GM12874 (cell line): ENCODE results near the gene C10orf53.

ENCODE experiments used
- TF ChIP-seq, protein P1 (sequence below): IDR thresholded peaks from 2 replicates; pipeline ENCODE4 v1.5.1; 2011; ENCODE audit warnings: low read depth, mild to moderate bottlenecking, control low read depth, low read length, moderate library complexity; ENCODE audit not compliant: insufficient read depth

The C10orf53 gene

DNA sequence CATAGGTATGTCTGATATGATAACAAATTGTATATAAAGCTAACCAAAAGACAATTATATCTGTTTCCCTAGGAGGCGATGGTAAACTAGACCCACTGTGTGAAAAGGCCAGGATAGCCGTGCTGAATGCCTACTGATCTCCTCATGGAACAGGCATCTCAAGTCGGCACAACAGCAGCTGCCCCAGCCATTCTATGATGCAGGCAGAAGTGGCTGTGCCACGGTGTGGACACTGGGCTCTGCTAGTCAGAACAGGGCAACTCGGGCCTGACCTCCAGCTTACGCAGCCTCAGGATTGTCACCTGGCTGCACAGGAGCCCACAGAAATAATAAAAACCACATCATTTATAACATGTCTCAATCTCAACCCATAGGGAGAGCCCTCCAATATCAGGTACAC lies 15.0 kb downstream of the C10orf53 start:
- TF ChIP-seq, protein P1, sequence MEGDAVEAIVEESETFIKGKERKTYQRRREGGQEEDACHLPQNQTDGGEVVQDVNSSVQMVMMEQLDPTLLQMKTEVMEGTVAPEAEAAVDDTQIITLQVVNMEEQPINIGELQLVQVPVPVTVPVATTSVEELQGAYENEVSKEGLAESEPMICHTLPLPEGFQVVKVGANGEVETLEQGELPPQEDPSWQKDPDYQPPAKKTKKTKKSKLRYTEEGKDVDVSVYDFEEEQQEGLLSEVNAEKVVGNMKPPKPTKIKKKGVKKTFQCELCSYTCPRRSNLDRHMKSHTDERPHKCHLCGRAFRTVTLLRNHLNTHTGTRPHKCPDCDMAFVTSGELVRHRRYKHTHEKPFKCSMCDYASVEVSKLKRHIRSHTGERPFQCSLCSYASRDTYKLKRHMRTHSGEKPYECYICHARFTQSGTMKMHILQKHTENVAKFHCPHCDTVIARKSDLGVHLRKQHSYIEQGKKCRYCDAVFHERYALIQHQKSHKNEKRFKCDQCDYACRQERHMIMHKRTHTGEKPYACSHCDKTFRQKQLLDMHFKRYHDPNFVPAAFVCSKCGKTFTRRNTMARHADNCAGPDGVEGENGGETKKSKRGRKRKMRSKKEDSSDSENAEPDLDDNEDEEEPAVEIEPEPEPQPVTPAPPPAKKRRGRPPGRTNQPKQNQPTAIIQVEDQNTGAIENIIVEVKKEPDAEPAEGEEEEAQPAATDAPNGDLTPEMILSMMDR, result no peak

DNA sequence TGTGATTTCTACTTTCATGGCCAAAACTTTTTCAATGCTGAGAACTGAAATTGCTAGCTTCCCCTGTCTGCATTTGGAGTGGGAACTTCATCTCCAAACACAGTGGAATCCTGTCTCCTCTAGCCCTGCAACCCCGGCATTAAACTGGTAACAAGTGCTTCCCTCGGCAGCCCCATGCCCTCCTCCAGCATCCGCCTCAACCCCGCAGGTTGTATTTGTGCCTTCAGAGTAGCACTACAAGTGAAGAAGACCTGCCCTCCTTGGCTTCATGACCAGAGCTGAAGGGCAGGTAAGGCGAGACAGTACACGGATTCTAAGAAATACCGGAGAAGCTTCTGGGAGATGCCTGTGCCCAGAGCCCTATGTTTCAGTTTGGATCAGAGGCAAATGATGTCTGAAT lies 16.9 kb downstream of the C10orf53 start:
- TF ChIP-seq, protein P1, result no peak

DNA sequence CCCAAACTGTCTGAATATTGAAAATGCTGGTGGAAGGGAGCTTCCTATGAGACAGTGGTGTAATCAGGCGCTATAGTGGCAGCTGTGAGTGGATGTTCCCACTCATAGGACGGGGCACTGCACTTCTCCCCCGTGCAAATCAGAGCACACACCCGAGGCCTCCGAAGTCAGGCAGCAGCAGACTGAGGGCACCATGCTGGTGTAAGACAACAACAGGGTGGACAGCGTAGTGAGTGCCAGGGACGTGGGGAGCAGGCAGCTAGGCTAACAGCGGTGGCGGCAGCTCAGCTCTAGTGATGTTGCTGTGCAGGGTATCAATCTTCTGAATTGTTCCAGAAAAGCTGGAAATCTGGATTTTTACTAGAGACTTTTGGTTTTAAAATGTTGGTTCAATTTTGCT lies 19.2 kb downstream of the C10orf53 start:
- TF ChIP-seq, protein P1, result no peak

DNA sequence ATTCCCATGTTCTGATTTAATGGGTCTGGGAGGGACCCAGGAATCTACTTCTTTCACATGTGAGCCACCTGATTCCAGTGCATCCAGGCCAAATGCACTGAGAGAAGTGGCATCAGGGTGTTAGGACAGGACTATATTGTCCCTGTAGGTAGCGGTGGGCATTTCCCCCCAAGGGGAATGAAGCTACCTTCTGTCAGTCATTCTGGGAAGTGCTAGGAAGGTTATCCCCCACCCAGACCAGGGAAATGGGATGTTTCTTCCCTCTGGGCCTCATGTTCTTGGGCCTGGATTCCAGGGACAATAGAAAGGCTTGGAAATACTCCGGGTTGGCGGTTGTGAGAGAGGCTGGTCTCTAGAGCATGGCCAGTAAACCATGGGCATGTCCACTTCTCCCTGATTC lies 20.8 kb downstream of the C10orf53 start:
- TF ChIP-seq, protein P1, result no peak

DNA sequence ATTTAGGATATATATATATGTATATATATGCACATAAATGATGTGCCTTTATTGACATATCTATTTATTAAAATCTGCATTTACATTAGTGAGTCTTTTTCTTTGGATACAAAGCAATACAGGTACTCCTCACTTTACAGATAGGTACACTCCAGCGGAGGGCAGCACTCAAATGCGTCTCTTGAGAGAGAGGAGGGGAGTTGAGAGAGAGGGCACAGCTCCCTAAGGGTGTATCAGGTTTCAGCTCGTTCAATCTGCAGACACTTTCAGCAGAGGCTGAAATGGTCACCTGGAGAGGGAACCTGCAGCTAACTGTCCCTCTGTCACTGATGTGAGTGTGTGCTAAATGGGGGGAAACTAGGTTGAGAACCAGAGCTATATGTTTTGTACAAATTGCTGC lies 21.5 kb downstream of the C10orf53 start:
- TF ChIP-seq, protein P1, result no peak

DNA sequence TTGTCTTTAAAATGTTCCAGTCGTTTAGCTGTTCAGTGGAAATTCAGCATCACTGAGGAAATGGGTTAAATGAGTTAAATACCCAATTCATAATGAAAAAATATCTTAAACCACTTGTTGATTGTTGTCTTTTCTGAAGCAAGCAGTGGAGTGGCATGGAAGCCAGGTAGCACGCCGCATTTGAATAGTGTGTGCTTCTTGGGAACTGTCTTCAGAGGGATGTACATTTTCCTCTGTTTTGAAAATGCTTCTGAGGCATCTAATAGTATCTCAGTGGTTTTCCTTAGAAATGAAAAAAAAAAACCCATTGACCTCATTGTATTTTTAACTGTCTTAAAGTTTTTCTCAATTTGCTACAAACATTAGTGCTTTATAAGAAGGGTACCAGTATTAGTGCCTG lies 28.1 kb downstream of the C10orf53 start:
- TF ChIP-seq, protein P1, result no peak

DNA sequence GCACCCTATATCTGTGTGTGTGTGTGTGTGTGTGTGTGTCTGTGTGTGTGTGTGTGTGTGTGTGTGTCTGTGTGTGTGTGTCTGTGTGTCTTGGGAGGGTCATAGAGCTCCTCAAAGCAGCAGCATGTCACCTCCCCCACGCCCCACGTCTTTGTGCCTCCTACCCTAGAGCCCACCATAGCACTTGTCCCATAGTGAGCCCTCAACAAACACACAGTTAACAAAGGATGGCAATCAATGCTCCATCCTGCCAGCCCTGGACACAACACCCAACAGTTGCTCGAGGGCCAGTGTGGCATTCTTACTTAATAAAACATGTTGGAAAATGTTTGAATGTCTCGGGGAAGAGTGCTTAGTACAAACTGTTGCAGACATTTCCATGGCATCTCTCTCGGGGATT lies 30.5 kb downstream of the C10orf53 start:
- TF ChIP-seq, protein P1, result no peak

- TF ChIP-seq, protein P1, result no peak
These were observed 31.5 kb downstream of the C10orf53 start for GRCh38 chr10:49710966-49711365.
